HG03175 (cell line): ENCODE measurements around the gene FLNB.

ENCODE experiments used
- ATAC-seq: cut with Tn5 transposase; IDR thresholded peaks from one replicate; pipeline ENCODE4 v1.9.1; 2021; ENCODE audit warnings: mild to moderate bottlenecking, moderate library complexity; ENCODE audit not compliant: unreplicated experiment

FLNB gene

GRCh38 chr3:58130591-58130990 lies 122.4 kb downstream of the FLNB start:
- no peak for ATAC-seq

- no peak for ATAC-seq
These were observed 123.0 kb downstream of the FLNB start for GRCh38 chr3:58131101-58131825.

- no peak for ATAC-seq
These were observed 124.6 kb downstream of the FLNB start for GRCh38 chr3:58132850-58133249.

- no peak for ATAC-seq
These were observed 126.2 kb downstream of the FLNB start for GRCh38 chr3:58134468-58134867.

GRCh38 chr3:58135712-58136543 lies 127.7 kb downstream of the FLNB start:
- ATAC-seq: no peak

- no peak for ATAC-seq
These were observed 129.1 kb downstream of the FLNB start for GRCh38 chr3:58137306-58137705.

- no peak for ATAC-seq
These were observed 133.6 kb downstream of the FLNB start for GRCh38 chr3:58141766-58142345.

- no peak for ATAC-seq
These were observed 135.3 kb downstream of the FLNB start for GRCh38 chr3:58143417-58144055.

- ATAC-seq: no peak
These were observed 136.5 kb downstream of the FLNB start for GRCh38 chr3:58144478-58145325.

- no peak for ATAC-seq
These were observed 139.8 kb downstream of the FLNB start for GRCh38 chr3:58148049-58148448.

GRCh38 chr3:58150130-58150809 lies 142.0 kb downstream of the FLNB start:
- no peak for ATAC-seq

GRCh38 chr3:58150810-58151199 lies 142.6 kb downstream of the FLNB start:
- no peak for ATAC-seq

GRCh38 chr3:58151637-58152036 lies 143.4 kb downstream of the FLNB start:
- ATAC-seq: no peak

- no peak for ATAC-seq
These were observed 144.2 kb downstream of the FLNB start for GRCh38 chr3:58152225-58153015.

- ATAC-seq: no peak
These were observed 145.1 kb downstream of the FLNB start for GRCh38 chr3:58153371-58153770.

GRCh38 chr3:58154626-58155449 lies 146.6 kb downstream of the FLNB start:
- ATAC-seq: no peak

- no peak for ATAC-seq
These were observed 147.6 kb downstream of the FLNB start for GRCh38 chr3:58155838-58156237.

- ATAC-seq: no peak
These were observed 149.5 kb downstream of the FLNB start for GRCh38 chr3:58157700-58158099.
